ENCODE data around the gene CYB561D2.
A peak's percentile ranks its signal among the peaks of the same experiment; 100 is the strongest.

Gene CYB561D2

GRCh38 chr3:50323614-50324199 is 27.0 kb upstream of the CYB561D2 start:
- DNase-seq (ENCODE audit: low spot score): no peak

- DNase-seq (ENCODE audit: low spot score): peak; percentile 78
Observed at GRCh38 chr3:50324351-50325112, 26.1 kb upstream of the CYB561D2 start.

- no peak for DNase-seq (ENCODE audit: low spot score)
Observed at GRCh38 chr3:50325113-50325480, 25.6 kb upstream of the CYB561D2 start.

- DNase-seq (ENCODE audit: low spot score): no peak
Observed at GRCh38 chr3:50325497-50326181, 25.0 kb upstream of the CYB561D2 start.

- no peak for DNase-seq (ENCODE audit: low spot score)
Observed at GRCh38 chr3:50326182-50326541, 24.5 kb upstream of the CYB561D2 start.

GRCh38 chr3:50327129-50327528 is 23.5 kb upstream of the CYB561D2 start:
- no peak for DNase-seq (ENCODE audit: low spot score)

GRCh38 chr3:50327943-50328691 is 22.5 kb upstream of the CYB561D2 start, which contains the start of gene TUSC2:
TUSC2 (minus strand) TSS chr3:50328223; CDS start chr3:50328099, 124 bp downstream.
- peak; percentile 96 for DNase-seq (ENCODE audit: low spot score)

- no peak for DNase-seq (ENCODE audit: low spot score)
Observed at GRCh38 chr3:50330330-50330729, 20.3 kb upstream of the CYB561D2 start.

GRCh38 chr3:50331364-50331907 is 19.2 kb upstream of the CYB561D2 start:
- DNase-seq (ENCODE audit: low spot score): no peak

- DNase-seq (ENCODE audit: low spot score): peak; percentile 64
Observed at GRCh38 chr3:50333744-50334328, 16.8 kb upstream of the CYB561D2 start.

- DNase-seq (ENCODE audit: low spot score): no peak
Observed at GRCh38 chr3:50334339-50335075, 16.2 kb upstream of the CYB561D2 start.

GRCh38 chr3:50336452-50337174 is 14.0 kb upstream of the CYB561D2 start:
- no peak for DNase-seq (ENCODE audit: low spot score)

GRCh38 chr3:50337175-50337861 is 13.3 kb upstream of the CYB561D2 start:
- peak; percentile 99 for DNase-seq (ENCODE audit: low spot score)

GRCh38 chr3:50338965-50339364 is 11.7 kb upstream of the CYB561D2 start:
- no peak for DNase-seq (ENCODE audit: low spot score)

GRCh38 chr3:50339485-50340146 is 11.0 kb upstream of the CYB561D2 start:
- no peak for DNase-seq (ENCODE audit: low spot score)

GRCh38 chr3:50340147-50340447 is 10.6 kb upstream of the CYB561D2 start:
- DNase-seq (ENCODE audit: low spot score): no peak

- DNase-seq (ENCODE audit: low spot score): peak; percentile 81
Observed at GRCh38 chr3:50340448-50341329, 10.0 kb upstream of the CYB561D2 start, which contains the start of gene RASSF1. RASSF1 (minus strand) TSS chr3:50340836; CDS start chr3:50340805, 31 bp downstream.

GRCh38 chr3:50341537-50341936 is 9.1 kb upstream of the CYB561D2 start:
- no peak for DNase-seq (ENCODE audit: low spot score)
